ENCODE data around the gene RFT1. TPM values are rescaled to one million over a fixed set of nuclear protein-coding genes. Genes with fewer than 3 reads are reported as not detected.
A peak's percentile ranks its signal among the peaks of the same experiment; 100 is the strongest.
"Not testable (repeated sequence)": the region's sequence is repeated elsewhere in the genome, so short reads cannot be mapped to it uniquely, and the experiment has no call there.

The RFT1 gene
- total RNA-seq, 1 donor from 2014 or later: 14.8 TPM

DNA sequence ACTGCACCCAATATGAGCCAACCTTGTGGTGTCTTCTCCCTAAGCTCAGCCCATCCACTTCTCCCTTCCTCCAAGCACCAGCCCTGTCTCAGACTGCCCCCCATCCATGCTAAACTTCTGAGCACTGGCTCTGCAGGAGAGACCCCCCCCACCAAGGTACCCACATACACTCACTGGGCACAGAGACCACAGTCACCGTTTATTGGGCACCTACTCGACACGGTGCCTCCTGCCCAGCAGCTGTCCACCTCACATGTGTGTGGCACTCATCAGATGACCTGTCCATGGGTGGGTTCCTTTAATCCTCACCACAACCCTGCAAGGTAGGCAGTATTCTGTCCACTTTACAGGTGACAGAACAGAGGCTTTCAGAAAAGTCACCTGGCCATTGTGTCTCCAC lies 62.1 kb downstream of the RFT1 start:
- Mint-ChIP-seq H3K27ac (ENCODE audit: unreplicated experiment) (no peak overlapping the region), H3K36me3 (ENCODE audit: low read depth) (no peaks in the 10 kb centered on the region), H3K9me3 (ENCODE audit: low read depth) (peaks cover 3% of the 10 kb centered on the region), H3K4me1 (ENCODE audit: low read depth) (peaks cover 8% of the 10 kb centered on the region), H3K27me3 (ENCODE audit: low read depth) (peaks cover 15% of the 10 kb centered on the region), H3K4me3 (ENCODE audit: unreplicated experiment) (no peak overlapping the region)
- TF ChIP-seq, protein P1, sequence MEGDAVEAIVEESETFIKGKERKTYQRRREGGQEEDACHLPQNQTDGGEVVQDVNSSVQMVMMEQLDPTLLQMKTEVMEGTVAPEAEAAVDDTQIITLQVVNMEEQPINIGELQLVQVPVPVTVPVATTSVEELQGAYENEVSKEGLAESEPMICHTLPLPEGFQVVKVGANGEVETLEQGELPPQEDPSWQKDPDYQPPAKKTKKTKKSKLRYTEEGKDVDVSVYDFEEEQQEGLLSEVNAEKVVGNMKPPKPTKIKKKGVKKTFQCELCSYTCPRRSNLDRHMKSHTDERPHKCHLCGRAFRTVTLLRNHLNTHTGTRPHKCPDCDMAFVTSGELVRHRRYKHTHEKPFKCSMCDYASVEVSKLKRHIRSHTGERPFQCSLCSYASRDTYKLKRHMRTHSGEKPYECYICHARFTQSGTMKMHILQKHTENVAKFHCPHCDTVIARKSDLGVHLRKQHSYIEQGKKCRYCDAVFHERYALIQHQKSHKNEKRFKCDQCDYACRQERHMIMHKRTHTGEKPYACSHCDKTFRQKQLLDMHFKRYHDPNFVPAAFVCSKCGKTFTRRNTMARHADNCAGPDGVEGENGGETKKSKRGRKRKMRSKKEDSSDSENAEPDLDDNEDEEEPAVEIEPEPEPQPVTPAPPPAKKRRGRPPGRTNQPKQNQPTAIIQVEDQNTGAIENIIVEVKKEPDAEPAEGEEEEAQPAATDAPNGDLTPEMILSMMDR (IDR thresholded peaks at IDR 0.05): no peak
- no peak for DNase-seq (ENCODE audit: low spot score)

DNA sequence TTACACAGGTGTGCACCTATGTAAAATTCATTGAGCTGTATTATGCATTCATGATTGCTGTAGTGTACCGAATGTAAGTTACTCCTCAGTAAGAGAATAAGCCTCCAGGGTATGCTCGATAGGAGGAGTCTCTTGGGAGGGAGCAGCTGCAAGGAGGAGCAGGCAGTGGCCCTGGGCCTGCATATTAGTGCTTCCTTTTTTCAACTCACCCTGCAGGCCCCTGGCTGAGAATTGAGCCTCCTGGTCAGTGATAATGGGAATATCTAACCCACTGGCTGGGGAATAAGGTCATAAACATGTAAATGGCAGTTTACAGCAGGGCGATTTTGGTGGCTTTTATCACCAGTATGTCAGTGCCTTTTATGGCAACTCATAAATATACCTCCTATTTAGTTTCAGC lies 62.7 kb downstream of the RFT1 start:
- DNase-seq (ENCODE audit: low spot score): no peak
- no peaks in the 10 kb centered on the region for H3K36me3 Mint-ChIP-seq (ENCODE audit: low read depth)
- peaks cover 3% of the 10 kb centered on the region for H3K9me3 Mint-ChIP-seq (ENCODE audit: low read depth)
- H3K4me3 Mint-ChIP-seq (ENCODE audit: unreplicated experiment): no peak overlapping the region
- H3K27ac Mint-ChIP-seq (ENCODE audit: unreplicated experiment): no peak overlapping the region
- TF ChIP-seq, protein P1 (IDR thresholded peaks at IDR 0.05): no peak
- peaks cover 19% of the 10 kb centered on the region for H3K27me3 Mint-ChIP-seq (ENCODE audit: low read depth)
- H3K4me1 Mint-ChIP-seq (ENCODE audit: low read depth): peaks cover 4% of the 10 kb centered on the region

DNA sequence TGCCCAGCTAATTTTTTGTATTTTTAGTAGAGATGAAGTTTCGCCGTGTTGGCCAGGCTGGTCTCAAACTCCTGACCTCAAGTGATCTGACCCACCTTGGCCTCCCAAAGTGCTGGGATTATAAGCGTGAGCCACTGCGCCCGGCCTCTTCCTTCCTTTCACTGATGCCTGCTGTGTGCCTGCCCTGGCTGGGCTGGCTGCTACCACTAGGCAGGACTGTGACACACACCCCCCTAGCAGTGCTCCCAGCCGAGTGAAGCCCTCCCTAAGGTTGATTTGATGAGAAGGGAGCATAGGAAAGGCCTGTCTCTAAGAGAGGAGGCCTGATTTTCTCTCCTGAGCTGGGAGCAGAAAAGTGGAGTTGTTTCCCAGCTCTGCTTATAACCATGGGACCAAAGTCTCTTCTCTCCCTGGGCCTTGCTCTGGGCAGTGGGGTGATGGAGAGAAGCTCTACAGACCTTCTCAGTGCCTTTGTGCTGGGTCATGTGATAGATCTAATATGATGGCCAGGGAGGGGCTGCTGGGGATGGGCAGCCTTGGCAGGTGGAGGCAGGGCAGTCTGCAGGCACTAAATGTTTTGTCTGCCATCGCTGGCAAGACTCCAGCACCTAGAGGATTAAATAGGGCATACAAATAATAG lies 64.3 kb downstream of the RFT1 start:
- H3K27me3 Mint-ChIP-seq (ENCODE audit: low read depth): peaks cover 33% of the 10 kb centered on the region
- H3K9me3 Mint-ChIP-seq (ENCODE audit: low read depth): peaks cover 3% of the 10 kb centered on the region
- no peak overlapping the region for H3K4me3 Mint-ChIP-seq (ENCODE audit: unreplicated experiment)
- H3K27ac Mint-ChIP-seq (ENCODE audit: unreplicated experiment): no peak overlapping the region
- TF ChIP-seq, protein P1 (IDR thresholded peaks at IDR 0.05): no peak
- no peaks in the 10 kb centered on the region for H3K36me3 Mint-ChIP-seq (ENCODE audit: low read depth)
- no peaks in the 10 kb centered on the region for H3K4me1 Mint-ChIP-seq (ENCODE audit: low read depth)
- no peak for DNase-seq (ENCODE audit: low spot score)

DNA sequence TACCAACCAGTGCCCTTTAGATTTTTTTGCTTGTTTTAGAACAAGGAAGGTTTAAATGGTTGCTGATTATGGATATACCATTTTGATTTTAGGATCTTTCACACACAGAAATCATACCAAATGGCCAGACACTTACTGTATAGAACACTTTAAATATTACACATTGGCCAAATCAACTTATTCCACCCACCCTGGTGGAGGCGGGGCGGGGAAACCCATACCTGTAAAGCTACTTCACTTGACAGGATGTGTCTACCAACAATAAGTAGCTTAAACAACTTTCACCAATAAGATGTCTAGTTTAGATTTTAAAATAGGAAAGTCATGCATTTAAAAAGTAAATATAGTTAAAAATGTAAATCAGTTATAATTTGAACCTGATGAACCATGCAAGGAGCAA lies 67.3 kb downstream of the RFT1 start:
- TF ChIP-seq, protein P1 (IDR thresholded peaks at IDR 0.05): no peak
- Mint-ChIP-seq H3K4me3 (ENCODE audit: unreplicated experiment) (no peak overlapping the region), H3K27me3 (ENCODE audit: low read depth) (peaks cover 33% of the 10 kb centered on the region), H3K9me3 (ENCODE audit: low read depth) (peaks cover 3% of the 10 kb centered on the region), H3K27ac (ENCODE audit: unreplicated experiment) (no peak overlapping the region), H3K36me3 (ENCODE audit: low read depth) (no peaks in the 10 kb centered on the region), H3K4me1 (ENCODE audit: low read depth) (no peaks in the 10 kb centered on the region)
- no peak for DNase-seq (ENCODE audit: low spot score)

DNA sequence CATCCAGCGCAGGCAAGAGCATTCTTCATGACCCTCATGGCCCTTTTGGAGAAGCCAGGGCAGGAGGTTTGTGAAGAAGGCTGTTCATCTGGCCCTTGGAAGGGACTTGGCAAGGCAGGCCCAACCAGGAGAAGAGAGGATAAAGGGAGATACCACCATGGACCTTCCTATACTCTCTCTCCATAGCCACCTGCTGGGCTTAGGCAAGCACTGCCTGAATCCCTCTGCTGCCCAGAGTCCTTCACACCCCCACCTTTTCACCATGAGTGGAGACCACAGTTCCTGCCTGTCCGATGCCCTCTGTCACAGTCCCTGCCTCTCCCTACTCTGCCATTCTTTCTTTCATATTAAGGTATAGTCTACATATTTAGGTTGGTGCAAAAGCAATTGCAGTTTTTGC lies 73.8 kb downstream of the RFT1 start:
- H3K9me3 Mint-ChIP-seq (ENCODE audit: low read depth): no peaks in the 10 kb centered on the region
- no peak for DNase-seq (ENCODE audit: low spot score)
- no peaks in the 10 kb centered on the region for H3K36me3 Mint-ChIP-seq (ENCODE audit: low read depth)
- TF ChIP-seq, protein P1 (IDR thresholded peaks at IDR 0.05): peak; percentile 46
- H3K27ac Mint-ChIP-seq (ENCODE audit: unreplicated experiment): no peak overlapping the region
- peaks cover 5% of the 10 kb centered on the region for H3K27me3 Mint-ChIP-seq (ENCODE audit: low read depth)
- no peaks in the 10 kb centered on the region for H3K4me1 Mint-ChIP-seq (ENCODE audit: low read depth)
- H3K4me3 Mint-ChIP-seq (ENCODE audit: unreplicated experiment): no peak overlapping the region

DNA sequence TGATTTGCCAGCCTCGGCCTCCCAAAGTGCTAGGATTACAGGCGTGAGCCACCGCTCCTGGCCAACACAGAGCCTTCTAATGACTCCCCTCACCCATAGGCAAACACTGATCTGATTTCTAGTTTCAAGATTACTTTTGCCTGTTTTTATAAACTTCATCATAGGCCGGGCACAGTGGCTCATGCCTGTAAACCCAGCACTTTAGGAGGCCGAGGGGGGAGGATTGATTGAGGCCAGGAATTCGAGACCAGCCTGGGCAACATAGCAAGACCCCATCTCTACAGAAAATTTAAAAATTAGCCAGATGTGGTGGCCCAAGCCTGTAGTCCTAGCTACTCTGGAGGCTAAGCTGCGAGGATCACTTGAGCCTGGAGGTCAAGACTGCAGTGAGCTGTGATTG lies 76.0 kb downstream of the RFT1 start:
- H3K27ac Mint-ChIP-seq (ENCODE audit: unreplicated experiment); H3K36me3 Mint-ChIP-seq (ENCODE audit: low read depth); H3K27me3 Mint-ChIP-seq (ENCODE audit: low read depth); DNase-seq (ENCODE audit: low spot score); H3K9me3 Mint-ChIP-seq (ENCODE audit: low read depth); H3K4me1 Mint-ChIP-seq (ENCODE audit: low read depth); H3K4me3 Mint-ChIP-seq (ENCODE audit: unreplicated experiment): not testable (repeated sequence)

All from chondrocyte (in vitro differentiated cells).